HG02588 (cell line): Measurements from ENCODE around the gene CDH9.
"Not testable (repeated sequence)": the region's sequence is repeated elsewhere in the genome, so short reads cannot be mapped to it uniquely, and the experiment has no call there.

Experiments
- ATAC-seq: cut with Tn5 transposase; IDR thresholded peaks from one replicate; pipeline ENCODE4 v1.9.1; 2021; ENCODE audit warnings: mild to moderate bottlenecking, moderate library complexity; ENCODE audit not compliant: unreplicated experiment

CDH9 gene

GRCh38 chr5:26948921-26949320, 89.5 kb downstream of the CDH9 start:
- no peak for ATAC-seq

DNA sequence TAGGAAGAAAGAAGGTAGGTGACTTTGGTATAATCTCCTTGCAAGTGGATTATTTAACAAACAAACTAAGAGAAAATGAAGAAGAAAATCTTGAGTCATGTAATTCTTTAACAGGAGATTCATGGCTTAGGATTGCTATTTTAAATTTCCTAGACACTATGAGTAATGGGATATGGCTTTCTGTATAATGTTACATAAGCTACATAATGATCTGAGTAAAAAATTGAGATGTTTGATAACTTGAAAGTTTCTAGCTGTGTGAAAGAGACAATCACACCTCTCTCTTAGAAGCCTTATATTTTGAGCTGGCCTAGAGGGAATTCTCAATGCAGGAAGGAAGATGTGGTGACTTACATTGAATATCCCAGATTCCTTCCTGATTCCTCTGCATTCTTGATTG, 92.5 kb downstream of the CDH9 start:
- no peak for ATAC-seq

DNA sequence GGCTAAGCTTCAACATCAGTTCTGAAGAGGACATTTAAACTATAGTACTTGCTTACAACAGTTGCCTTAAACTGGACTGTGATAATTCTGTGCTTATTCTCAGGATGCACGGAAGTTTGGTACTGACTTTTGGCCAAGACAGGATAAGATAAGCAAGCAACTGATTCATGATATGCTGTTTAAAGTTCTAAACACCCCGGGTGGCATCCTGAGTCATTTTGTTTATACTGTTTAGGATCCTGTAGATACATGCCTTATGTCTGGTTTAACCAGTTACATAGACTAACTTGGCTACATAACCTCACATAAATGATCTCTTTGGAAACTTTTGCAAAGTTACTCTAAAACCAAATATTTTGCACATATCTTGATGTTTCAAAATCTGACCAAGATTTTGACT, 95.9 kb downstream of the CDH9 start:
- no peak for ATAC-seq

DNA sequence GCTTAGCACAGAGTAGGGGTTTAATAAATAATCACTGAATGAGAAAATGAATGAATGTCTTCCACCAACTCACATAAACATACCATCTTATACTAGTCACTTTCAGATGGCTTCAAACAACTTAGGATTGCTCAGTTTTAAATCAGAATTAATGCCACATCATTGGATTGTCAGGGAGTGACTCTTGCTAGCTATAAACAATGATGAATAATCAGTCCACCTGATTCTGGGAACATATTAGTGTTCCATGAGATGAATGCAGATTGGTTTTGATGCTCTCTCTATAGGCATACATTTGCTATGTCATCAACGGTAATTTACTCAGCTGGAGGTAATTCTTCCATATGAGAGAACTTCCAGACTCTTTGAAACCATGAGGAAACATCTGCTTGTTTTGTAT, 97.4 kb downstream of the CDH9 start:
- ATAC-seq = no peak

DNA sequence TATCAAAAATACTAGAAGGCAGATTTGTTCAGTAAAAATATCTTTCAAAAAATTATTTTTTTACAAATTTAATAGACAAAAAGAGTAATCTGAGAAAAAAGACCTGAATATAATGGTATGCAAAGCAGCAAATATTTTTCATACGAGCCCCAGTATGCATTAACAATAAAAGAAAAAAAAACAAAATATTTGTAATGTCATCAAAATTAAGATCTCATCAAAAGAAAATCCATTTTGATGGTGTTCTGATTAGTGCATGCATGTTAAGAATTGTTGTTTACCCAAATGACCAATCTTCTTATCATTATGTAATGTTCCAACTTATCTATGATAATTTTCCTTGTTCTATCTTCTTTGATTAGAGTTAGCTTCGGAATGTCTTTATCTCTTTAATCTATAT, 106.1 kb downstream of the CDH9 start:
- no peak for ATAC-seq

GRCh38 chr5:26921439-26921838, 116.9 kb downstream of the CDH9 start:
- no peak for ATAC-seq

GRCh38 chr5:26903469-26903868, 134.9 kb downstream of the CDH9 start:
- ATAC-seq = no peak

DNA sequence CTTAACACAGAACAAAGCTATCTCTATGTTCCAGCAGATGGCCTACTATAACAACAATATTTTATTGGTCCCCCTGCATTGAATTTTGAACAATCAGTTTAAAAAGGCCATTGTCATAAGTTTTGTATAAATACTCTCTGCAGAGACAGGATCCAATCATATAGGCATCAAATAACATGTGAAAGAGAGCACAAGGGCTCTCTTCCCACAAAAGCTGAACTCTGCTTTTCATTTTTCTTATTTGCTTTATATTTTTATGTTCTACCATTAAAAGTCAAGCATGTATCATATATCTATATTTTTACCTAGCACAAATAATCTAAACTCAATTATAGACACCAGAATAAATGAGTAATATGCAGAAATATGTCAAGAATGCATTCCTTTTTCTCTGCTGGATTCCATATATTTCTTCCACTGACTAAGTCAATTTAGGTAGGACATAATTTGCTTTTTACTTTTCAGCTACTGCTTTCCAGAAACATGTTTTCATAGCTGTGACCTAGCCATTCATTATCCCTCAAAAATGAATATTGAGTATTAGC, 143.6 kb downstream of the CDH9 start:
- ATAC-seq = no peak

DNA sequence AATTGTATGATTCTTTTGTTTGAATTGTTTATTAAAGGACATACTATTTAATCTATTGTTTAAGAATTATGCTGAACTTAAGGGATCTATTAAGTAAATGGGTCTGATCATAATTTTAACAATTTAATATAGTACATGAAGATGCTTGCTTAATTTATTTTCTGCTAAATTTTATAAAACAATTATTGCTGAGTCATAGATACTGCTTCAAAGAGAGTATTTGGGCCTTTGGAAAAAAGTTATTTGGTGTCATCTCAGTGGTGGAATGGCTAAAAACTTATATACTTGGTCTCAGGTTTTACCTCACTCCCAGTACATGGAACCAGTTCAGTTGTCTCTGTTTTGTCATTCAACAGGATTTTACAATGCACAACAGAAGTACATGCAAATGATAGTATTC, 145.3 kb downstream of the CDH9 start:
- ATAC-seq = no peak

- no peak for ATAC-seq
These were observed 148.6 kb downstream of the CDH9 start for GRCh38 chr5:26889815-26890214.

DNA sequence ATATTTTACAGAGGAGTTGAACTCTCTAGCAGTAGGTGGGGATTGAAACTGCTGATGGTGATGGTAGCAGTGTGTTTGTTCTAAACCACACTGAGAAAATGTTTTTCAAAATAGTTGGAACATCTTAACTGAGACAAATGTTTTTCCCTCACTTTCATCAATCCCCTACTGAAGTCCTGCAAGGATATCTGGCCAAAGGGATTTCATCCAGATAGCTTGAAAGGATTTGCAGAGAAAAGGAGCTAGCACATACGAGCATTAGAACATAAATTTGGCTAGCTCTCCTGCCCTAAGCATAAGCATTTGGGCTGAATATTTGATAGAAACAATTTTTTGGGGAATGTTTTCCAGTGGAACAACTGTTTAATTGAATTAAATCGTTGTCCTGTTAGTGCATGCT, 153.9 kb downstream of the CDH9 start:
- no peak for ATAC-seq

- no peak for ATAC-seq
These were observed 155.0 kb downstream of the CDH9 start for GRCh38 chr5:26883375-26883774.

DNA sequence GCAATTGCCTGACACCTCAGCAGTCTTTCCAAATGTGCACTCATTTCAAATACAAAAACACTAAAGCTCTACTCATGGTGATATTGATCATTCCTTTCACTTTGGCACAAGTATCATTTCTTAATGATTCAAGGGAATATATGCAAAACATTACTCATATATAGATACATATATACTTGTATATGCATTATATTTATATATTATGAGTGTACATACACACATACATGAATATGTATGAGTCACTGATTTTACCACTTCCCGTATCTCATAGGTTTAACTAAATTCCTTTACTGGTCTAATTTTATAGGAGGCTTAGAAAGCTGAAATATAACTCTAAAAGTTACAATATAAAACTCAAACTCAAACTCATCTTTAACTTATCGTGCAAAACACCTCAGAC, 156.5 kb downstream of the CDH9 start:
- no peak for ATAC-seq

DNA sequence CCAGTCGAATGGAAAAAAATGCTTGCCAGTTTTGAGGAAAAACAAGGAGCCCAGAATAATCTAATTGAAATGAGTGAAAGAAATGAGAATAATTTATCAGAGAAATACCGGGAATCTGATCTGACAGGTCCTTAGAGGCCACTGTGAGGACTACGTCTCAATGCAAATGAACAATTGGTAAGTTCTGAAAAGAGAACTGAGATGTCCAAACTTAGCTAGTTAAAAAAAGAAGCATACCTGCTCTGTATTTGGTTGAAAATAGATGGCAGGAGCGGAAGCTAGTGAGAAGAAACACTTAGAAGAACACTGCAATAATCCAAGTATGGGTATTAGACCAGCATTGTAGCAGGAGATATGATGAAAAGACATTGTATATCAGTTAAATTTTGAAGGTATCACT, 161.2 kb downstream of the CDH9 start:
- no peak for ATAC-seq

DNA sequence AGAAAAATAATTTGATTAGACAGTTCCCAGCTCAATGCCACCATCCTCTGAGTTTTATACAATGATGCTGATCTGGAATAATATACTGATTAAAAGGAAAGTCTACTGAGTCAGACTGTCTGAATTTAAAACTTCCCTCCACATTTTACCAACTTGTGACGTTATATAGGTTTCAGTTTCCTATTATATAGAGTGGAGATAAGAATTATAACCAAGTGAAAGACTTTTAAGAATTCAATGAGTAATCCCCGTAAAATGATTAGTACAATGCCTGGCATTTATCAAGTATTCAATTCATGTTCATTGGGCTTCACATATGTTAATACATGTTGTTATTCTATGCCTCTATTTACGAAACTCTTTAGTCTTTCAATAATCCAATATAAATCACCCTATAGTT, 166.0 kb downstream of the CDH9 start:
- no peak for ATAC-seq

DNA sequence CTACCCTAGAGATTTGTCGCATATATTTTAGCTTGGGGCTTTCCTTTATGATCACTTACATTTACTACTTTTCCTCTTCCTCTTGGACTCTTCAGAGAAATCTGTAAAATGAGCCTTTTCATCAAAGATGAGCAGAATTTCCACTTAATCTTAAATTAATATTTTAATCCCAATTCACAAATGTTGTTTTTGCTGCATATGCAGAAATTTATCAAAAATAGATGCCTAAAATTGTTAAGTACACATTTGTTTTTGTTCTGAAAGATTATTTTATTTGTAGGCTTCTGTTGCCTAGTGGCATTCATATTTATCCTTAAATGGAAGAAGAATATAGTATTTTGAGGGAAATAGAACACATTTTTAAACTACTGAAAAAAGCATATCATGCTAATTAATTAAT, 168.6 kb downstream of the CDH9 start:
- no peak for ATAC-seq

DNA sequence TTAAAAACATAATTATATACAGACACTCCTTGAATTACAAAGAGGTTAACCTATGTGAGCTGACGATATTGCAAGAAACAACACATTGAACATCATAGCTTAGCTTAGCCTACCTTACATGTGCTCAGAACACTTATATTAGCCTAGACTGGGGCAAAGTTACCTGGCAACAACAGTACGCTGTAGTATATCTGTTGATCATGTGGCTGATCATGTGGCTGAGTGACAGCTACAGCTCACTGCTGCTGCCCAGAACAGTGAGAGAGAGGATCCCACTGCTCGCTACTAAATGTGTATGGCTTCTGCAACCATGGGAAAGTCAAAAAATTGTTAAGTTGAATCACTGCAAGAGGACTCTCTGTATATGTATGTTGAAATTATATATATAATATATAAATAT, 169.9 kb downstream of the CDH9 start:
- no peak for ATAC-seq

DNA sequence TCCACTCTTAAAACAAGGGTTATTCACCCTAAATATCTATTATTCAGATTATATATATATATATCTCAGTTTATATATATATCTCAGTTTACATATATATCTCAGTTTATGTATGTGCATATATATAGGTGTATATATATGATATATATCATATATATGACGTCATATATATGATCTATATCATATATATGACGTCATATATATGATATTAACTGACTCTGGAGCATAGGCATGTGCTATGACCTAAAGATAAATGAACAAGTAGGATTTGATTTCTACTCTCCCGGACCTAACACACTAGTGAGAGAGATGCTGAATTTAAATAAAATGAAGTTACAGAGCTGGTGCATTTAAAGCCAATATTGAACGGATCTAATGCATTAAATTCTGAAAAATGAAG, 174.3 kb downstream of the CDH9 start:
- no peak for ATAC-seq

DNA sequence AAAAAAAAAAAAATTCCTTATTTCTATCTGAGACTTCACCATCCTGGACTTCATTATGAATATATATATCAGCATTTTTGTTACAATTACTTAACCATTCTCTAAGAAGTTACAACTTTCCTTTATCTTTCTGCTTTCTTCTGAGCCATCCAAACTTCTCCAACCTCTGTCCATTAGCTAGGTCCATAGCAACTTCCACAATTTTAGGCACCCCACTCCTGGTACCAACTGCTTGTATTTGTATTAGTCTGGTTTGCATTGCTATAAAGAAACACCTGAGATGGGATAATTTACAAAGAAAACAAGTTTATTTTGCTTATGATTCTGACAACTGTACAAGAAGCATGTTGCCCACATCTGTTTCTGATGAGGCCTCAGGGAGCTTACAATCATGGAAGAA, 182.1 kb downstream of the CDH9 start:
- ATAC-seq = no peak

DNA sequence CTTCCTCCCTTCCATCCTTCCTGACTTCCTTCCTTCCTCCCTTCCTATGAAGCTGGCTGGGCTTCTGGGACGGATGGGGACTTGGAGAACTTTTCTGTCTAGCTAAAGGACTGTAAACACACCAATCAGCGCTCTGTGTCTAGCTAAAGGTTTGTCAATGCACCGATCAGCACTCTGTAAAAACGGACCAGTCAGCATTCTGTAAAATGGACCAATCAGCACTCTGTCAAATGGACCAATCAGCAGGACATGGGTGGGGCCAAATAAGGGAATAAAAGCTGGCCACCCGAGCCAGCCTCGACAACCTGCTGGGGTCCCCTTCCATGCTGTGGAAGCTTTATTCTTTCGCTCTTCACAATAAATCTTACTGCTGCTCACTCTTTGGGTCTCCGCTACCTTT, 185.9 kb downstream of the CDH9 start:
- not testable (repeated sequence) for ATAC-seq

GRCh38 chr5:26847041-26847736, 191.2 kb downstream of the CDH9 start:
- no peak for ATAC-seq

GRCh38 chr5:26843677-26844076, 194.7 kb downstream of the CDH9 start:
- no peak for ATAC-seq

DNA sequence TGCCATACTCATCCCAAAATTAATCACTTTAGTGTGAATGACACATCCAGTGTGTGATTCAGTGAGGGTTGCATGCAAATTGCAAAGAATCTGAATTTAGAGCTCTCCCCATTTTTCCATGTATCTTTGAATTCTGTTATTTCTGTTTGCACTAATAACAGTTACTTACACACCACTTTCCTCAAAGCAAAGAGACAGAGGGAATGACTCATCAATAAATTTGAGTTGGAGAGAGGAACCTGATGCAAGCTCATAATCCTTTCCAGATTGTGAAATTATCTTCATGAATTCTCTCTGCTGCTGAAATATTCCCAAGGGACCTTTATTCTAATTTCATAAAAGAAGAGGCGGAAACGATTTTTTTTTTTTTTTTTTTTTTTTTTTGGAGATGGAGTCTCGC, 204.8 kb downstream of the CDH9 start:
- no peak for ATAC-seq
